Measurements from ENCODE around the gene RTN4RL1. TPM values are rescaled to one million over a fixed set of nuclear protein-coding genes. Genes with fewer than 3 reads are reported as not detected.

RTN4RL1 gene
- total and polyA plus RNA-seq, 9 of the 15 experiments (the other 6 are each of a cell fraction or from before 2014, with no cell fraction given) = 0.04 to 0.06 (median 0.04) TPM; not detected in 5

GRCh38 chr17:2004435-2004952, 20.6 kb downstream of the RTN4RL1 start:
- in situ Hi-C loops (cut with MboI) = no loop called here

More at GRCh38 chr17:2004435-2004952, 20.6 kb downstream of the RTN4RL1 start:
- Histone ChIP-seq H3K27me3 (ENCODE audit: control insufficient read depth in 2 of 2, insufficient read depth in 2 of 2, low read length in 2 of 2) (peaks cover 0 to 2% of the 10 kb centered on the region in 2 experiments; a peak in 2 of 5 replicates), H3K27ac (ENCODE audit: extremely low read depth, low read depth, low read length) (no peak overlapping the region), H3K9me3 (replicated peaks; ENCODE audit: control insufficient read depth, insufficient read depth, low read depth, low read length) (no peaks in the 10 kb centered on the region), H3K36me3 (ENCODE audit: control insufficient read depth, insufficient read depth, low read length) (no peaks in the 10 kb centered on the region), H3K4me2 (ENCODE audit: insufficient read depth, low read length) (no peak overlapping the region), H3K4me1 (replicated peaks in 1 of 2; ENCODE audit: control insufficient read depth in 2 of 2, insufficient read depth in 2 of 2, low read length in 2 of 2) (peaks cover 0 to 9% of the 10 kb centered on the region in 2 experiments; a peak in 2 of 5 replicates), H4K20me1 (replicated peaks; ENCODE audit: control insufficient read depth, insufficient read depth, low read length) (no peaks in the 10 kb centered on the region), H3K79me2 (ENCODE audit: control insufficient read depth, insufficient read depth, low read length) (no peaks in the 10 kb centered on the region), H3K9me1 (ENCODE audit: control insufficient read depth, insufficient read depth, low read length) (no peaks in the 10 kb centered on the region), H3K4me3 (no peak overlapping the region), H2AFZ (ENCODE audit: low read depth, low read length) (no peak overlapping the region), H3K9ac (ENCODE audit: insufficient read depth in 1 of 2, low read depth in 2 of 2, low read length in 2 of 2) (no peak overlapping the region; a peak in 1 of 4 replicates)
- no peak for ATAC-seq
- DNase-seq (ENCODE audit: extremely low read depth in 1 of 4, low spot score in 3 of 4) = no peak
- ChIA-PET POLR2A (interaction anchor here (0.7 kb wide), 3 partner anchors 24 to 400 kb away, joined by 3 to 4 read pairs (median 3); no protein-coding TSS in a partner anchor), CTCF (ENCODE audit: low intra/inter-chr PET ratio) (no interaction called here)
- 14% methylated on average over 10 of the region's 12 CpGs for WGBS (ENCODE audit: insufficient coverage, low coverage, missing lambda C conversion rate)
- no TSS peak for BruUV-seq (replicated peaks)
- no peak for TF ChIP-seq BRD9 (IDR thresholded peaks at IDR 0.05; ENCODE audit: low read depth, partially characterized antibody)
- TF ChIP-seq TBL1XR1 (IDR thresholded peaks at IDR 0.05; ENCODE audit: low read length in 2 of 2) = no peak
- no peak for TF ChIP-seq KDM4B (IDR thresholded peaks at IDR 0.05; ENCODE audit: borderline replicate concordance in 2 of 2, low read depth in 1 of 2)
- no peak for TF ChIP-seq ZC3H11A (IDR thresholded peaks at IDR 0.05; ENCODE audit: low read depth, low read length)
- TF ChIP-seq THRAP3 (IDR thresholded peaks at IDR 0.05; ENCODE audit: borderline replicate concordance) = no peak
- TF ChIP-seq MTA2 (IDR thresholded peaks at IDR 0.05; ENCODE audit: low read depth) = no peak
- no peak for TF ChIP-seq ZNF592 (IDR thresholded peaks at IDR 0.05)
- TF ChIP-seq CREB3 (tag; conservative IDR thresholded peaks at IDR 0.05; ENCODE audit: low read depth) = no peak
- TF ChIP-seq XRCC3 (IDR thresholded peaks at IDR 0.05) = no peak
- no peak for TF ChIP-seq THAP7 (CRISPR knock-in tag; IDR thresholded peaks at IDR 0.05)
- TF ChIP-seq ELF1 (tag; IDR thresholded peaks at IDR 0.05) = no peak
- TF ChIP-seq CXXC5 (CRISPR knock-in tag; IDR thresholded peaks at IDR 0.05) = no peak
- no peak for TF ChIP-seq ZNF584 (CRISPR knock-in tag; IDR thresholded peaks at IDR 0.05; ENCODE audit: low read depth)
- no peak for TF ChIP-seq SIRT6 (IDR thresholded peaks at IDR 0.05; ENCODE audit: low read depth, low read length)
- no peak for TF ChIP-seq TAF15 (IDR thresholded peaks at IDR 0.05; ENCODE audit: low read depth, low read length)
- no peak for TF ChIP-seq ZNF224 (CRISPR knock-in tag; IDR thresholded peaks at IDR 0.05)
- intact Hi-C loops (cut with micrococcal nuclease) = no loop called here
- FAIRE-seq = no peak
